Fibroblast of the aortic adventitia (primary cell): Measurements from ENCODE around the gene TMEM95. TPM values are rescaled to one million over a fixed set of nuclear protein-coding genes. Genes with fewer than 3 reads are reported as not detected.
A peak's percentile ranks its signal among the peaks of the same experiment; 100 is the strongest.

Experiments used
- DNase-seq: peaks from one replicate; pipeline ENCODE4 v3.0.0-alpha.2; 2010; ENCODE audit warnings: low read depth
- H3K4me3 ChIP-seq: 2 replicates; pipeline ENCODE4 v1.5.1; 2011; ENCODE audit warnings: low read depth, mild to moderate bottlenecking, control low read depth, low read length, moderate library complexity
- CTCF ChIP-seq: IDR thresholded peaks from 2 replicates; pipeline ENCODE4 v1.5.1; 2011; ENCODE audit warnings: mild to moderate bottlenecking, low read length, control low read depth, inconsistent platforms; ENCODE audit not compliant: insufficient read depth
- total RNA-seq: library from RNA; depleted of rRNA; stranded (reverse); fragments of >200 nt; gene quantifications from 2 replicates; pipeline ENCODE4 v1.2.3, GENCODE V29; 2012; ENCODE audit warnings: low replicate concordance

Gene TMEM95
- total RNA-seq: not detected in 2 replicates

- peak within 1 kb of the TSS; percentile 88 for H3K4me3 ChIP-seq
- DNase-seq: peak; percentile 37
- no peak for TF ChIP-seq CTCF
These were observed at the start of gene TMEM95 for GRCh38 chr17:7355053-7355452. Gene TMEM95, plus strand, starts transcription at chr17:7355156. Its CDS starts 49 bp downstream, at chr17:7355205.

- no peak for TF ChIP-seq CTCF
- H3K4me3 ChIP-seq: peak within 1 kb of the TSS; percentile 91
- peak; percentile 100 for DNase-seq
These were observed 47.9 kb upstream of the TMEM95 start, which contains the start of gene EIF5A for GRCh38 chr17:7306911-7307685. Gene EIF5A, plus strand, starts transcription at chr17:7307628. Its CDS starts 2,008 bp downstream, at chr17:7309636.

GRCh38 chr17:7307686-7308624, 47.0 kb upstream of the TMEM95 start:
- peak; percentile 34 for DNase-seq

GRCh38 chr17:7308625-7309433, 46.1 kb upstream of the TMEM95 start:
- peak; percentile 84 for DNase-seq
- TF ChIP-seq CTCF: no peak

More at GRCh38 chr17:7307686-7308624, 47.0 kb upstream of the TMEM95 start:
- TF ChIP-seq CTCF: no peak
- H3K4me3 ChIP-seq: peak overlapping the region; percentile 91

GRCh38 chr17:7309628-7310027, 45.3 kb upstream of the TMEM95 start:
- DNase-seq: no peak
- H3K4me3 ChIP-seq: peak overlapping the region; percentile 91
- no peak for TF ChIP-seq CTCF

More at GRCh38 chr17:7308625-7309433, 46.1 kb upstream of the TMEM95 start:
- peak overlapping the region; percentile 91 for H3K4me3 ChIP-seq
